Amniotic stem cell (primary cell): ENCODE measurements around the gene NAPB.

Experiments used
- DNase-seq: peaks from one replicate; lab custom pipeline; 2025; lab: John Stamatoyannopoulos, UW

Gene NAPB

DNA sequence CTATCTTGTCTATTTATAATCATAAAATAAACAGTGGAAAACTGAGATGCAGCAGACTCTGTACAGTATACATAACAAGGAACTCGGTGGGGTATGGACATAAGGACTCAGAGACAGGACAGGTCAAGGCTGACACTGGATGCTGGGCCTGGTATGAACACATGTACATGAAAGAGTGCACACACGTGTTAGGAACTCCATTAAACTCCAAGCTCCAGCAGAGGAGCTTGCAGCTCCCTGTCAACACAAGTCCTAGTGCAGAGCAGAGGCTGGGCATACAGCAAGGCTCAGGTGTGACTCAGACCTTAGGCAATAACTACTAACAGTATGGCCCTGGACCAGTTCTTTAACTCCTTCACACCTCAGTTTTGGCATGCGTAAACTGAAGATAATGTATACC, 17.1 kb downstream of the NAPB start:
- DNase-seq: no peak

DNA sequence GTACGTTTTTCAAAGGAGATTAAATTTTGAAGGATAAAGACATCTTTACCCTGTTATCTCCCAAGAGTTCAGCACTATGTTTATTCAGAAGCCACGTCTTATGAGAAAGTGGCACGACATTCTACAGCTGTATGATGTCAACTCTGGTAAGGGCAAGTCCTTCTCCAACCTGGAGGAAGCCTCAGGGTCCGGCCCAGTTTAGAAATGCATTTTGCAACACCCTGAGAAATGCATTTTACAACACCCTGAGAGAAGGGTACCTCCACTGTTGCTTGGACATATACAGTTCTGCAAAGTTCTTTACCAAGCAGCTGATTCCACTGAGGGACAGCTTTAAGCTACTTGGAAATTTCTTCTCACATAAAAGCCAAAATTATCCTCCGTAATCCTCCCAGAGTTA, 17.5 kb downstream of the NAPB start:
- DNase-seq: no peak

GRCh38 chr20:23401051-23401450, 20.2 kb downstream of the NAPB start:
- DNase-seq: no peak

- DNase-seq: no peak
Observed at GRCh38 chr20:23399568-23400241, 21.6 kb downstream of the NAPB start.

GRCh38 chr20:23397961-23398360, 23.3 kb downstream of the NAPB start:
- no peak for DNase-seq

- no peak for DNase-seq
Observed at GRCh38 chr20:23396950-23397627, 24.2 kb downstream of the NAPB start.

DNA sequence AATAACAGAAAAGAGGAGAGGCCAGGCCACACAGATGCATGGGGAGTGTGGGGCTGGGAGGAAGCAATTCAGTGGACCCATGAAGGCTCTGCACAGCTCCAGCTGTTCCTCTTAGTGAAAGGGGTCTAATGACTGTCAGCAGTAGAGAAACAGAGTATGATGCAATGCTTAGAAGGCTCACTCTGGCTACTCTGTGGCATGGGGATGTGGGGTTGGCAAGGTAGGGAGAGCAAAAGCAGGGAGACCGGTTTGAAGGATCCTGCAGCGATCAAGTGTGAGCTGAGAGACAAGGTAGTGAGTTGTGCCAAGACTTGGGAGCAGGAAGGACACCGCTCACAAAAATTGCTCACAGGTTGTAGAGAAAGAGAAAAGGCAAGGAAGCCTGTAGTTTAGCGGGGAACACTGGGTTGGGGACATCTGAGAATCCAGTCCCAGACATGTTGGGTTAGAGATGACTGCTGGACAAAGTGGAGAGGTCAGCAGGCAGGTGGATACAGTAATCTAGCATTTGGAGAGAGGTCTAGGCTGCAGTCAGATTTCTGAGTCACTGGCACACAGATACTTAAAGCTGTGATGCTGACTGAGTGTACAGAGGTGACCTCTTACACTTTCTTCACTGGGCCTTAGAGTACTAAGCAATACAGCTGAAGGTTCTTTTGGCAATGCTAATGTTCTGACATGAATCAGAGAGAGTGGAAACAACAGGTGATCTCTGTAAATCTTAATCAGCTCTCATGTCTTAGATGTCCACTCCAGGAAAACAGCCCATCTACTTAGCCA, 27.1 kb downstream of the NAPB start:
- DNase-seq: no peak

DNA sequence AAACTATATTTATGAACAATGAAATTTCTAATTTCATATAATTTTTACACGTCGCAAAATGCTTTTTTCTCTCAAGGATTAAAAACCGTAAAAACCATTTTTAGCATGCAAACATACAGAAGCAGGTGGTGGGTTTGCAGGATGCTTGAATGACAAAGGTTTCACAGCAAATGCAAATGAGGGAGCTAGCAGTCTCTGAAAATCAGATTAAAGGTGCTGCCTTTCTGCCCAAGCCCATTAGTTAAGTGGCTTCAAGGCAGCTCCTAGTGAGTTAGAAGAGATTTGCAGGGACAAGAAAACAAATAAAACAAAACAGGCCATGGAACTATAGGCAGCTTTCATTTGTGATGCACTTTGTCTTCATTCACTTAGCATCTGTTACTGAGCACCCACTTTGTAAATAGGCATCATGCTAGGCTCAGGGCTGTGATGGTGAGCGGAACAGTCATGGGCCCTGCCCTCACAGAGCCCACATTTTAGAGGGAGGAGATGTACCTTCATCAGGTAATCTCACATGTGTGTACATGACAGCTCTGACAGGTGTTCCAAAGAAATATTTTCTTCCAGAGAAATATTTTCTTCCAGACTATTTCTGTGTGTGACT, 29.5 kb downstream of the NAPB start:
- no peak for DNase-seq

DNA sequence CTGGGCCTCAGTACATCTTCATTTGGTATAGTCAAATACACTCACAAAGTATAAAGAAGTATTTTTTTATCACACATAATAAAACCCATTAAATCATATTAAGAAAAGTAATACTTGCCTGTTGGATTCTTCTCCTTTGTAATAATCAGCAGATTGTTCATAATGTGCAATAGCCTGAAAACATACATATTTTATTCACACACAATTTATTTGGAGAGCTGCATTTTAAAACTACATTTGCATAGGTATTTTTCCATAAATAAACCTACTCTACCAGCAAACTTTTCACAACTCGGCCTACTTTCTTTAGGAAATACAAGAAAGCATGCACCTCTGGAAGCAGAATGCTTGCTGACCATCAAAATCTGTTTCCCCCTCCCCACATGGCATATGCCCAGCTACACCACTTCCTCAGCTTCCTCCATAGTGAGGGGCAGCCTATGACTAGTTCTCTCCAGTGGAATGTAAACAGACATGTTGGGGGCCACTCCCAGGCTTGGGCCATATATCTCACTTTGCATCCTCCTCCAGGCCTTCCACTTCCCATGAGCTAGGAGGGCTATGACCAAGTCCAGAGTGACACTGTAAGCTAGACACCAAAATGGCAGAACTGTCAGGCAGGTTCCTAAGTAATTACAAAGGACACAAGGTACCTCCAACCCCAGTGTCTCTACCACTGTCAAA, 31.1 kb downstream of the NAPB start:
- no peak for DNase-seq

DNA sequence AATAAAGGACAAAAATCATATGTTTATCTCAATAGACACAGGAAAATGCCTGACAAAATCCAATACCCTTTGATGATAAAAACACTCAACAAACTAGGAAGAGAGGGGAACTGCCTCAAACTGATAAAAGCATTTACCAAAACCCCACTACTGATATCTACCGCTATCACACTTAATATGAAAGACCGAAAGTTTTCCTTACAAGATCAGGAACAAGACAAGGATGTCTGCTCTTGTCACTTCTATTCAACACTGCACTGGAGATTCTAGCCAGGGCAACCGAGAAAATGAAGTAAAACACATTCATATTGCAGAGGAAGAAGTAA, 34.2 kb downstream of the NAPB start:
- DNase-seq: no peak

DNA sequence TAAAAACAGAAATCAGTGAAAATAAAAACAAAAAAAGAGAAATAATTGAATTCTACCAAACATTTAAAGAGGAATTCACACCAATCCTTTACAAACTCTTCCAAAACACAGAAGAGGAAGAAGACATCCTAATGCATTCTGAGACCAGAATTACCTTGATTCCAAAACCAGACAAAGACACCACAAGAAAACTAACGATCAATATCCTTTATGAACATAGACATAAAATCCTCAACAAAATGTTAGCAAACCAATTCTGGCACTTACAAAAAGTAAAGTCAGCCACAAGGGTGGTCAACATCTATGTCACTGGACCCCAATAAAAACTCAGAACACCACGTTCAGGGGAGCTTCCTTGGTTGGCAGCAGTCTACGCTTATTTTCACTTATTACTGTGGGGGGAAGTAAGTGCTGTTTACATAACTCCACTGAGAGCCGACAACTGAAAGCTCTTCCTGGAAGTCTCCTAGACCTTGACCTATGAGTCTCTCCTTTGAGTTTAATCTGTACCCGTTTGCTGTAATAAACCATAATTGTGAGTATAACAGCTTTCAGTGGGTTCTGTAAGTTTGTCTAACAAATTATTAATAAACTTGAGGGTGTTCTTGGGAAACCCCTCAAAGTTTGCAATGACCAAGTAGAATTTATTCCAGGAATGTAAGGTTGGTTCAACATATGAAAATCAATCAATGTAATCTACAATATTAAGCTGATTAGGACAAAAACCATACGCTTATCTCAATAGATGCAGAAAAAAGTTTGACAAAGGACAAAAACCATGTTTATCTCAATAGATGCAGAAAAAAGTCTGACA, 34.8 kb downstream of the NAPB start:
- no peak for DNase-seq

DNA sequence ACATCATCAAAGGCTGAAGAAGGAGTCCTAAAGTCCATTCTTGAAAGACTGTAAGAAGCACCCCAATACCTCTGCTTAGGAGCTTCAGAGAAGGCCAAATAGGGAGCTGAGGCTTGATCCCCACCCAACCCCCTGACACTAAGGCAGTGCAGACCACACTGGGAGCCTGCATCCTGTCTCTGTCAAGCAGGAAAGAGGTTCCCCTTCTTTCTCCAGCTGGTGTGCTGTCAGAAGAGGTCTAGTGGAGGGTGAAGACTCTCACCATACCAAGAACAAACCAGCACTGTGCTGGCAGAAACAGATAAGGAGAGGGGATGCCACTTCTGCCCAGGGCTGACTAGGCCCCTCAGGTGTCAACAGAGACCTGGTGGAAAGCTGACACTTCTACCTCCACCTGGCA, 39.4 kb downstream of the NAPB start:
- no peak for DNase-seq

DNA sequence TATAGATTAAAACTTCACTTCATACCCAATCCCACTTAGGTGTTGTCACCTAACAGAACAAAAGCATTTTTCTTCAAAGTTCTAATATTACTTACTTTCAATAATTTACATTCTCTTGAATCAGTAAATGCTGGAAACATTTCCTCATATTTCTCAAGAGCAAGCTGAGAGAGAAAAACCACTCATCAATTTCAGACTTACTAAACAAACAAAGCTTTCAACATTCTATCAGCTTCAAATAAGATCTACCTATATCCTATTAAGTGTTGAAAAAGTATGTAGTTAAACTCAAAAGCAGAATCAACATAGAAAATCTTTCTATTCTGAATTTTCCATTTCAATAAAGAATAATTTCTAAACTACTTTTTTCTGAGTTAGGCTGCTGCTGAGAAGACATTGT, 41.5 kb downstream of the NAPB start:
- no peak for DNase-seq

DNA sequence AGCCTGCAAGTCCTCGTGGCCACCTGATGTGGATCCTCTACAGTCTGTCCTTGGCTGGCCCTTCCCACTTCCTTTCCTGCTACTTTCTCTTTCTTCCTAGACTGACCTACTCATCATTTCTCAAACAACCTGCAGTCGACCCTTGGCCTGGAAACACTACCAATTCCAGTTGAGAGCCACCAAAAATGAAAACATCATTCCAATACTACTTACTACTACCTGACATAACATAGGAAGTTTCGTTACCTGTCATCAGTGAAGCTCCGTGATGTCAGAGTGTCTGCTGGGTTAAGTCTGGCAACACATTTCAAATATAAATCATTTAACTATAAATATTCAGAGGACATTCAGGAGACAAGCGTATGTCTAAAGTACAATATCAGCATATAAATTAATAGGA, 45.5 kb downstream of the NAPB start:
- no peak for DNase-seq

DNA sequence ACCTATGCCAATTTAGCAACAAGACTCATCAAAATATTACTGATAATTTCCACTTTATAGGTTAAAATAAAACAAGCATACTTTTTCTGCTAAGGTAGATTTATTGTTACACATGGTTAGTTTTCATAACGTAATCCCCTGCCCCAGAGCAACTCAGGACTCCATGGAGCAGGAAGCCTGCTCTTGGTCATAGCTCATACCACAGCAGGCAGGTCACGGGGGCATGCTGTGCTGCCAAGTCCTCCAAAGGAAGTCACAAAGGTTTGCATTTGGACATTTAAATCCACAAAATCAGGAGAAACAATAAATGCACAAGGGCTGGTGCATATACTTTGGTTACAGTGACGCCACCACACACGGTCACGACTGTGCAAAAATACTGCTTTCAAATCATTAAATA, 46.8 kb downstream of the NAPB start:
- DNase-seq: no peak

DNA sequence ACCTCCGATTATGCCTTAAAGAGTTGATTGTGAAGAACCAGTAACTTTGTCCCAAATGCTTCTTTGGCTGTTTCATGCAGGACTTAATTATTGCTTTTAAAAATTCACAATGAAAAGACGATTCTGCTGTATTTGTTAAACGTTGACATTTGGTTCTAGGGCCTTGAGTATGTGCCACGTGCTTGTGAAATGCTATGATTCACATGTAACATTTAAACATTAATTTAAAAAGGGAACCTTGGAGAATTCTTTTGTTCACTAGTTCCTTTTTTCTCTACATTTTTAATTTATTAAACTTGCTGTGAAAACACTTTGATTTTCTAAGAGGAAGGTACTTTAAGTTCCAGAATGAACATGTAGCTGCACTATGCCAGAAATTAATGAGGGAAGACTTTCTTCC, 49.8 kb downstream of the NAPB start:
- DNase-seq: no peak

- no peak for DNase-seq
Observed at GRCh38 chr20:23370873-23371272, 50.4 kb downstream of the NAPB start.

DNA sequence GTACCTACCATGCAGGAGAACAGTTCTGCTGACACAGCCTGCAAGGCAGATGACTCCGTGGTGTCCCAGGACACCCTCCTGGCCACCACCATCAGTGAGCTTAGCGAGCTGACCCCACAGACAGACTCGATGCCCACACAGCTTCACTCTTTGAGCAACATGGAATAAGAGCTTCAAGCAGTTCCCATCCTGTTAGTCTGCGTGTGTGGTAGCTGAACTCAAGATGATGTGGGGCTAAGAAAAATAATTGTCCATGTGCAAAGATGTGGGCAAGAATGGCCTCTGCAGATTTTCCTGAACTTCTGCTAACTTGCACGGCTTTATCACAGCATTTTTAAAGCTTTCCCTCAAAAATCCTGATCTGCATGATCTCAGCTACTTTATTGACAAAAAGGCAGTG, 51.0 kb downstream of the NAPB start:
- DNase-seq: no peak

DNA sequence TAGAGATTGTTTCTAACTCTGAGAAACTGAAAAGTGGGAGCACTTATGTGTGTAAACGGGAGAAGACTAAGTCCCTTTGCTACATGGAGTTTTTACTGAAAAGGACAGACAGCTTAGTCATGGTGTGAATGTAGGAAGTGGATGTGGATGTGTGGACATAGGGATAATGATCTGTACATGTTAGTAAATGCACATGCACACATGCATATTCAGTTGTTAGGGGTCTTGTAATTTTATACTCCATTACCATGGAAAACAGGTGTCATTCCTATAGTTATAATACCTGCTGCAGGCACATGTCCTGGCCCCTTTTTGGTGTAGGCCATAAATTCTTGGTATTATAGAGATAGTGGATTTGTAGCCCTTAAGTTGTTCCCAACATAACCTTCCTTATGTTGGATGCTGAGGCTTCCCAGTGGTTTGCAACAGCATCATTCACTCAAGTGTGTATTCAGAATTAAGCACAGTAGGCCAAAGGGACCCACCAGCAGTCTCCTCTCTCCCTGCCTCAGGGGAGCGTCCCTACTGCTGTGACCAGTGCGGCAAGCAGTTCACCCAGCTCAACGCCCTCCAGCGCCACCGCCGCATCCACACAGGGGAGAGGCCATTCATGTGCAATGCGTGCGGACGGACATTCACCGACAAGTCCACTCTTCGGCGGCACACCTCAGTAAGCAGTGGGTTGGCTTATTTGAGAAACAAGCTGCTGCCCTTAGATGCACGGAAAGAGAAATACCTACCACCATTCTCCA, 52.0 kb downstream of the NAPB start:
- no peak for DNase-seq

GRCh38 chr20:23368316-23369071, 52.8 kb downstream of the NAPB start:
- peak; percentile 13 for DNase-seq
